CD14-positive monocyte (primary cell): ENCODE data around the gene PON1. TPM values are rescaled to one million over a fixed set of nuclear protein-coding genes. Genes with fewer than 3 reads are reported as not detected.

Experiments used
- DNase-seq, 3 donors: peaks; one replicate each; pipeline ENCODE4 v3.0.0-alpha.2; 2011 to 2022
- H2AFZ ChIP-seq: 2 replicates; pipeline ENCODE4 v1.6.0; 2012; ENCODE audit warnings: mild to moderate bottlenecking, low read depth, low read length, inconsistent platforms; ENCODE audit not compliant: insufficient read depth, poor library complexity, severe bottlenecking
- H3K27ac ChIP-seq, 2 donors: 1 replicate in 1 of 2; 2 replicates in 1 of 2; pipeline ENCODE4 v1.5.1; 2012 to 2013; ENCODE audit warnings: low read length in 2 of 2, control low read depth in 1 of 2, inconsistent platforms in 1 of 2, low read depth in 1 of 2, mild to moderate bottlenecking in 1 of 2
- H3K27me3 ChIP-seq, 2 donors: one replicate each; pipeline versions ENCODE4 v1.6.0 to v1.6.1; 2011 to 2013; ENCODE audit warnings: low read length in 2 of 2; ENCODE audit not compliant: control insufficient read depth in 2 of 2, insufficient read depth in 2 of 2
- H3K36me3 ChIP-seq, 2 donors: replicated peaks in 1 of 2; 1 replicate in 1 of 2; 2 replicates in 1 of 2; pipeline versions ENCODE4 v1.5.1 to v1.6.1; 2012 to 2013; ENCODE audit warnings: low read length in 2 of 2, control low read depth in 1 of 2, inconsistent platforms in 1 of 2, mild to moderate bottlenecking in 1 of 2; ENCODE audit not compliant: insufficient read depth in 2 of 2, control insufficient read depth in 1 of 2
- H3K4me1 ChIP-seq, 2 donors: 1 replicate in 1 of 2; 2 replicates in 1 of 2; pipeline versions ENCODE4 v1.5.1 to v1.6.1; 2012 to 2013; ENCODE audit warnings: low read length in 2 of 2, control low read depth in 1 of 2, inconsistent platforms in 1 of 2, mild to moderate bottlenecking in 1 of 2, moderate library complexity in 1 of 2; ENCODE audit not compliant: insufficient read depth in 2 of 2, control insufficient read depth in 1 of 2
- H3K4me2 ChIP-seq: replicated peaks from 2 replicates; pipeline ENCODE3; 2012; ENCODE audit warnings: low read length, moderate library complexity, mild to moderate bottlenecking; ENCODE audit not compliant: poor library complexity, severe bottlenecking; ENCODE audit errors: extremely low read depth
- H3K4me3 ChIP-seq, 3 experiments: fragments of 200-600 bp in 1 of 3; sonication (generic) in 1 of 3; replicated peaks in 1 of 3; 1 replicate in 2 of 3; 2 replicates in 1 of 3; pipeline ENCODE4 v1.5.1; 2011 to 2013; ENCODE audit warnings: low read length in 3 of 3, mild to moderate bottlenecking in 3 of 3, control low read depth in 2 of 3, low read depth in 2 of 3, inconsistent platforms in 1 of 3, moderate library complexity in 1 of 3
- H3K79me2 ChIP-seq: 2 replicates; pipeline ENCODE4 v1.6.0; 2012; ENCODE audit warnings: mild to moderate bottlenecking, control low read depth, inconsistent platforms, low read length, moderate library complexity; ENCODE audit not compliant: insufficient read depth
- H3K9ac ChIP-seq: 2 replicates; pipeline ENCODE4 v1.6.0; 2017; ENCODE audit warnings: low read length, mild to moderate bottlenecking; ENCODE audit not compliant: insufficient read depth, poor library complexity, severe bottlenecking
- H3K9me3 ChIP-seq, 2 donors: replicated peaks in 1 of 2; 1 replicate in 1 of 2; 2 replicates in 1 of 2; pipeline versions ENCODE4 v1.5.1 to v1.6.1; 2012 to 2013; ENCODE audit warnings: low read length in 2 of 2, control low read depth in 1 of 2; ENCODE audit not compliant: control insufficient read depth in 1 of 2, insufficient read depth in 1 of 2
- H4K20me1 ChIP-seq: 2 replicates; pipeline ENCODE4 v1.6.0; 2012; ENCODE audit warnings: mild to moderate bottlenecking, low read length, control low read depth, moderate library complexity; ENCODE audit not compliant: insufficient read depth
- H3K27ac Mint-ChIP-seq, 7 donors: one replicate each; pipeline ENCODE4 v1.8.0; 2020; ENCODE audit warnings: mild to moderate bottlenecking in 7 of 7, mixed read lengths in 7 of 7, moderate library complexity in 6 of 7, inconsistent platforms in 2 of 7
- H3K27me3 Mint-ChIP-seq, 3 donors: one replicate each; pipeline ENCODE4 v1.8.0; 2021 to 2022; ENCODE audit warnings: low read depth in 3 of 3, mild to moderate bottlenecking in 3 of 3, mixed read lengths in 3 of 3, moderate library complexity in 3 of 3, inconsistent platforms in 1 of 3
- H3K36me3 Mint-ChIP-seq, 2 donors: one replicate each; pipeline ENCODE4 v1.8.0; 2020; ENCODE audit warnings: mixed read lengths in 2 of 2, inconsistent platforms in 1 of 2, mild to moderate bottlenecking in 1 of 2
- H3K4me1 Mint-ChIP-seq: one replicate; pipeline ENCODE4 v1.8.0; 2020; ENCODE audit warnings: mild to moderate bottlenecking, mixed read lengths
- H3K4me3 Mint-ChIP-seq, 2 donors: one replicate each; pipeline ENCODE4 v1.8.0; 2020; ENCODE audit warnings: mild to moderate bottlenecking in 2 of 2, mixed read lengths in 2 of 2, moderate library complexity in 1 of 2
- H3K9me3 Mint-ChIP-seq, 7 donors: one replicate each; pipeline ENCODE4 v1.8.0; 2020 to 2022; ENCODE audit warnings: mixed read lengths in 7 of 7, mild to moderate bottlenecking in 6 of 7, moderate library complexity in 6 of 7, inconsistent platforms in 2 of 7
- WGBS: methylation state at CpG from one replicate; pipeline ENCODE4 v1.1.5; 2013; ENCODE audit warnings: missing lambda C conversion rate; ENCODE audit not compliant: insufficient coverage; 5-methylcytosine and 5-hydroxymethylcytosine counted together
- intact Hi-C, 2 donors: fragments of 100-400 bp; cut with micrococcal nuclease; formaldehyde crosslinking; loops; one replicate each; pipeline versions ENCODE4 v1.15.0 to v1.15.1; 2023
- polyA plus RNA-seq, 3 donors: library from polyadenylated mRNA; depleted of rRNA in 1 of 3; unstranded in 2 of 3; stranded (reverse) in 1 of 3; fragments of 300-500 nt in 2 of 3; fragments of >200 nt in 1 of 3; fragmentation: Illumina TruSeq in 2 of 3; gene quantifications; 1 replicate in 2 of 3; 2 replicates in 1 of 3; pipeline ENCODE4 v1.2.3, GENCODE V29; 2012 to 2021
- small RNA-seq: library from RNA; depleted of rRNA; stranded (forward); fragments of <200 nt; gene quantifications from one replicate; pipeline ENCODE3, GENCODE V24; 2012; ENCODE audit warnings: low read depth; ENCODE audit not compliant: insufficient read length
- TF ChIP-seq, protein P1 (sequence below): fragments of 200-600 bp; IDR thresholded peaks from one replicate; pipeline ENCODE4 v1.8.0; 2022; ENCODE audit warnings: antibody characterized with exemption, mild to moderate bottlenecking

PON1 gene
- polyA plus RNA-seq, 3 donors = not detected

- Histone ChIP-seq H3K4me3 (no peak overlapping the region), H3K36me3 (no peaks in the 10 kb centered on the region), H3K27me3 (no peaks in the 10 kb centered on the region), H3K27ac (no peak overlapping the region), H3K4me1 (no peaks in the 10 kb centered on the region), H2AFZ (no peak overlapping the region), H4K20me1 (no peaks in the 10 kb centered on the region), H3K79me2 (no peaks in the 10 kb centered on the region), H3K9ac (no peak overlapping the region), H3K4me2 (no peak overlapping the region), H3K9me3 (no peaks in the 10 kb centered on the region)
- DNase-seq = no peak
- Mint-ChIP-seq H3K27ac (no peak overlapping the region), H3K36me3 (no peaks in the 10 kb centered on the region), H3K27me3 (no peaks in the 10 kb centered on the region), H3K4me3 (no peak overlapping the region), H3K9me3 (no peaks in the 10 kb centered on the region), H3K4me1 (no peaks in the 10 kb centered on the region)
- TF ChIP-seq, protein P1, sequence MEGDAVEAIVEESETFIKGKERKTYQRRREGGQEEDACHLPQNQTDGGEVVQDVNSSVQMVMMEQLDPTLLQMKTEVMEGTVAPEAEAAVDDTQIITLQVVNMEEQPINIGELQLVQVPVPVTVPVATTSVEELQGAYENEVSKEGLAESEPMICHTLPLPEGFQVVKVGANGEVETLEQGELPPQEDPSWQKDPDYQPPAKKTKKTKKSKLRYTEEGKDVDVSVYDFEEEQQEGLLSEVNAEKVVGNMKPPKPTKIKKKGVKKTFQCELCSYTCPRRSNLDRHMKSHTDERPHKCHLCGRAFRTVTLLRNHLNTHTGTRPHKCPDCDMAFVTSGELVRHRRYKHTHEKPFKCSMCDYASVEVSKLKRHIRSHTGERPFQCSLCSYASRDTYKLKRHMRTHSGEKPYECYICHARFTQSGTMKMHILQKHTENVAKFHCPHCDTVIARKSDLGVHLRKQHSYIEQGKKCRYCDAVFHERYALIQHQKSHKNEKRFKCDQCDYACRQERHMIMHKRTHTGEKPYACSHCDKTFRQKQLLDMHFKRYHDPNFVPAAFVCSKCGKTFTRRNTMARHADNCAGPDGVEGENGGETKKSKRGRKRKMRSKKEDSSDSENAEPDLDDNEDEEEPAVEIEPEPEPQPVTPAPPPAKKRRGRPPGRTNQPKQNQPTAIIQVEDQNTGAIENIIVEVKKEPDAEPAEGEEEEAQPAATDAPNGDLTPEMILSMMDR = no peak
- WGBS = 88% methylated on average over 4 of the region's 6 CpGs
- intact Hi-C loops = no loop called here
Observed at GRCh38 chr7:95250571-95250970, 73.8 kb downstream of the PON1 start.

Small RNAs within 50 kb of the gene (small RNA-seq; reads per million reads assigned to genes)
- not detected for gene AC004022.2

Other genes starting within 250 kb of the PON1 start
- gene PON3, start 71.8 kb upstream of the PON1 start, polyA plus RNA-seq = not detected
- 10 to 100 TPM; 11.5 to 14.7 (median 14.4) TPM for gene PON2, start 110.5 kb upstream of the PON1 start, polyA plus RNA-seq
- not detected for gene ASB4, start 161.4 kb upstream of the PON1 start, polyA plus RNA-seq